Neural progenitor cell (in vitro differentiated cells): ENCODE results near the gene GCN1. TPM values are rescaled to one million over a fixed set of nuclear protein-coding genes. Genes with fewer than 3 reads are reported as not detected.
"Not testable (repeated sequence)": the region's sequence is repeated elsewhere in the genome, so short reads cannot be mapped to it uniquely, and the experiment has no call there.

ENCODE experiments used
- DNase-seq: peaks from one replicate; pipeline ENCODE4 v3.0.0-alpha.2; 2016; ENCODE audit warnings: low spot score
- H2AFZ ChIP-seq: fragments of 200-600 bp; sonication (generic); replicated peaks from 2 replicates; pipeline ENCODE4 v1.6.1; 2016; ENCODE audit warnings: antibody characterized with exemption
- H3F3A ChIP-seq: fragments of 200-600 bp; sonication (generic); 2 replicates; pipeline ENCODE4 v1.6.1; 2016; ENCODE audit warnings: antibody characterized with exemption, low read depth
- H3K27ac ChIP-seq: fragments of 200-600 bp; sonication (generic); 2 replicates; pipeline ENCODE4 v1.5.1; 2016; ENCODE audit warnings: mild to moderate bottlenecking
- H3K27me3 ChIP-seq: fragments of 200-600 bp; sonication (generic); 2 replicates; pipeline ENCODE4 v1.6.1; 2016; ENCODE audit warnings: mild to moderate bottlenecking, moderate library complexity
- H3K36me3 ChIP-seq: fragments of 200-600 bp; sonication (generic); 2 replicates; pipeline ENCODE4 v1.5.1; 2016
- H3K4me1 ChIP-seq: fragments of 200-600 bp; sonication (generic); 2 replicates; pipeline ENCODE4 v1.6.1; 2016; ENCODE audit warnings: mixed run types
- H3K4me2 ChIP-seq: fragments of 200-600 bp; sonication (generic); 2 replicates; pipeline ENCODE4 v1.6.1; 2016
- H3K4me3 ChIP-seq: fragments of 200-600 bp; sonication (generic); 2 replicates; pipeline ENCODE4 v1.5.1; 2016
- H3K79me2 ChIP-seq: fragments of 200-600 bp; sonication (generic); 2 replicates; pipeline ENCODE4 v1.6.1; 2016; ENCODE audit warnings: low read depth
- H3K9ac ChIP-seq: fragments of 200-600 bp; sonication (generic); 2 replicates; pipeline ENCODE4 v1.6.1; 2016
- H3K9me3 ChIP-seq: fragments of 200-600 bp; sonication (generic); 2 replicates; pipeline ENCODE4 v1.5.1; 2016; ENCODE audit warnings: low read depth
- H4K20me1 ChIP-seq: fragments of 200-600 bp; sonication (generic); 2 replicates; pipeline ENCODE4 v1.6.1; 2016; ENCODE audit warnings: low read depth
- H3K27ac Mint-ChIP-seq: 3 replicates; pipeline ENCODE4 v1.8.0; 2021; ENCODE audit warnings: mixed read lengths
- H3K27me3 Mint-ChIP-seq: 2 replicates; pipeline ENCODE4 v1.8.0; 2022; ENCODE audit warnings: low read depth, mild to moderate bottlenecking, inconsistent platforms, moderate library complexity, mixed read lengths; ENCODE audit not compliant: insufficient read depth
- H3K36me3 Mint-ChIP-seq: 3 replicates; pipeline ENCODE4 v1.8.0; 2021; ENCODE audit warnings: mixed read lengths
- H3K4me1 Mint-ChIP-seq: 3 replicates; pipeline ENCODE4 v1.8.0; 2021; ENCODE audit warnings: mixed read lengths
- H3K4me3 Mint-ChIP-seq: 3 replicates; pipeline ENCODE4 v1.8.0; 2021; ENCODE audit warnings: mild to moderate bottlenecking, moderate library complexity, mixed read lengths
- H3K9me3 Mint-ChIP-seq: 3 replicates; pipeline ENCODE4 v1.8.0; 2020; ENCODE audit warnings: mixed read lengths
- EZH2 ChIP-seq: fragments of 200-600 bp; sonication (generic); IDR thresholded peaks from 2 replicates; pipeline ENCODE4 v1.6.1; 2017; ENCODE audit warnings: antibody characterized with exemption, mild to moderate bottlenecking, moderate library complexity
- EZH2phosphoT487 ChIP-seq: fragments of 200-600 bp; sonication (generic); IDR thresholded peaks from 2 replicates; pipeline ENCODE4 v1.6.1; 2017; ENCODE audit warnings: antibody characterized with exemption
- total RNA-seq: library from RNA; depleted of rRNA; stranded (reverse); fragments of >200 nt; gene quantifications from 2 replicates; pipeline ENCODE4 v1.2.3, GENCODE V29; 2015; ENCODE audit warnings: low replicate concordance
- TF ChIP-seq, protein P1 (sequence below): fragments of 200-600 bp; sonication (generic); IDR thresholded peaks from 2 replicates; pipeline ENCODE4 v1.5.1; 2017; ENCODE audit warnings: antibody characterized with exemption, mild to moderate bottlenecking

Gene GCN1
- total RNA-seq, 1 donor from 2014 or later = 60.9 TPM

DNA sequence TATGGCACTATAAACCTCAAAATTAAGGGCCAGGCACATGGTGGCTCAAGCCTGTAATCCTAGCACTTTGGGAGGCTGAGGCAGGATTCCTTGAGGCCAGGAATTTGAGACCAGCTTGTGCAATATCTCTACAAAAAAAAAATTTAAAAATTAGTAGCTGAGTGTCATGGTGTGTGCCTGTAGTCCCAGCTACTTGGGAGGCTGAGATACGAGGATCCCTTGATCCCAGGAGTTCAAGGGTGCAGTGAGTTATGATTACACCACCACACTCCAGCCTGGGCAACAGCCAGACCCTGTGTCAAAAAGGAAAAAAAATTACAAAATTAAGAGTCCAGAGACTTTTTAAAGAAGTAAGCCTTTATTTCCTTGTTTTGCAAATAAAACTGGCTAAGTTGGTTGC lies 1.8 kb upstream of the GCN1 start:
- Mint-ChIP-seq H3K36me3 (peaks cover 20% of the 10 kb centered on the region), H3K27me3 (peaks cover 9% of the 10 kb centered on the region), H3K27ac (no peak overlapping the region), H3K4me1 (peaks cover 39% of the 10 kb centered on the region), H3K9me3 (no peaks in the 10 kb centered on the region), H3K4me3 (no peak overlapping the region)
- H4K20me1 ChIP-seq = peaks cover 41% of the 10 kb centered on the region
- no peak overlapping the region for H3K4me3 ChIP-seq
- H3K36me3 ChIP-seq = no peaks in the 10 kb centered on the region
- no peaks in the 10 kb centered on the region for H3K27me3 ChIP-seq
- peaks cover 80% of the 10 kb centered on the region for H3K79me2 ChIP-seq
- peaks cover 62% of the 10 kb centered on the region for H3F3A ChIP-seq
- no peaks in the 10 kb centered on the region for H3K9me3 ChIP-seq
- H3K4me1 ChIP-seq = peaks cover 21% of the 10 kb centered on the region
- no peak overlapping the region for H3K4me2 ChIP-seq
- TF ChIP-seq EZH2 (no peak), EZH2phosphoT487 (no peak)
- TF ChIP-seq, protein P1, sequence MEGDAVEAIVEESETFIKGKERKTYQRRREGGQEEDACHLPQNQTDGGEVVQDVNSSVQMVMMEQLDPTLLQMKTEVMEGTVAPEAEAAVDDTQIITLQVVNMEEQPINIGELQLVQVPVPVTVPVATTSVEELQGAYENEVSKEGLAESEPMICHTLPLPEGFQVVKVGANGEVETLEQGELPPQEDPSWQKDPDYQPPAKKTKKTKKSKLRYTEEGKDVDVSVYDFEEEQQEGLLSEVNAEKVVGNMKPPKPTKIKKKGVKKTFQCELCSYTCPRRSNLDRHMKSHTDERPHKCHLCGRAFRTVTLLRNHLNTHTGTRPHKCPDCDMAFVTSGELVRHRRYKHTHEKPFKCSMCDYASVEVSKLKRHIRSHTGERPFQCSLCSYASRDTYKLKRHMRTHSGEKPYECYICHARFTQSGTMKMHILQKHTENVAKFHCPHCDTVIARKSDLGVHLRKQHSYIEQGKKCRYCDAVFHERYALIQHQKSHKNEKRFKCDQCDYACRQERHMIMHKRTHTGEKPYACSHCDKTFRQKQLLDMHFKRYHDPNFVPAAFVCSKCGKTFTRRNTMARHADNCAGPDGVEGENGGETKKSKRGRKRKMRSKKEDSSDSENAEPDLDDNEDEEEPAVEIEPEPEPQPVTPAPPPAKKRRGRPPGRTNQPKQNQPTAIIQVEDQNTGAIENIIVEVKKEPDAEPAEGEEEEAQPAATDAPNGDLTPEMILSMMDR = no peak
- no peak for DNase-seq
- no peak overlapping the region for H3K9ac ChIP-seq
- no peak overlapping the region for H2AFZ ChIP-seq
- H3K27ac ChIP-seq = no peak overlapping the region

DNA sequence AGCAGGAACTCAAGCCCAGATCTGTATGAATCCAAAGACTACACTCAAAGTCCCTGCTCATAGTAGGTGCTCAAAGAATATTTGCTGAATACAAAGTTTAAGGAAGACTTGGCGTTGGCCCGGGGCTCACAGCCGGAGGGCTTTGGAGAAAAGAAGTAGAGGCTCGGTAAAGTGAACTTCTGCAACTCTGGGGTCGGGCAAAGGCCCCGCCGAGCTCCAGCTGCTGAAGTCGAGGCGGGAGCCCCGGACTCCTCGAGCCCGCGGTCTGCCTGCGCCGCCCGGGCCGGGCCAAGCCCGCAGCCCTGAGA lies 335 bp downstream of the GCN1 start:
- Histone ChIP-seq H3F3A (peaks cover 49% of the 10 kb centered on the region), H3K27me3 (no peaks in the 10 kb centered on the region), H3K36me3 (peaks cover 5% of the 10 kb centered on the region), H3K4me1 (peaks cover 13% of the 10 kb centered on the region), H3K4me2 (peak overlapping the region; percentile 99), H3K27ac (peak overlapping the region; percentile 81), H3K4me3 (peak overlapping the region; percentile 95), H3K79me2 (peaks cover 80% of the 10 kb centered on the region), H3K9ac (peak overlapping the region; percentile 81), H2AFZ (peak overlapping the region; percentile 26), H3K9me3 (no peaks in the 10 kb centered on the region), H4K20me1 (peaks cover 33% of the 10 kb centered on the region)
- H3K9me3 Mint-ChIP-seq = no peaks in the 10 kb centered on the region
- peak overlapping the region; percentile 91 for H3K4me3 Mint-ChIP-seq
- H3K4me1 Mint-ChIP-seq = peaks cover 28% of the 10 kb centered on the region
- peaks cover 3% of the 10 kb centered on the region for H3K27me3 Mint-ChIP-seq
- peak overlapping the region; percentile 18 for H3K27ac Mint-ChIP-seq
- peaks cover 22% of the 10 kb centered on the region for H3K36me3 Mint-ChIP-seq
- TF ChIP-seq EZH2phosphoT487 (no peak), EZH2 (no peak)
- TF ChIP-seq, protein P1 = no peak
- DNase-seq = no peak

DNA sequence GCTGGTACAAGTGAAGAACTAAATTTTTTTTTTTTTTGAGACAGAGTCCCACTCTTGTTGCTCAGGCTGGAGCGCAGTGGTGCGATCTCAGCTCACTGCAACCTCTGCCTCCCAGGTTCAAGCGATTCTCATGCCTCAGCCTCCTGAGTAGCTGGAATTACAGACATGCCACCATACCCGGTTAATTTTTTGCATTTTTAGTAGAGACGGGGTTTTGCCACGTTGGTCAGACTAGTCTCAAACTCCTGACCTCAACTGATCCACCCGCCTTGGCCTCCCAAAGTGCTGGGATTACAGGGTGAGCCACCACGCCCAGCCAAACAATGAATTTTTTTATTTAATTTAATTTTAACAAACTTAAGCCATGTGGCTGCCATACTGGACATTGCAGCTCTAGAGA lies 1.2 kb downstream of the GCN1 start:
- peaks cover 10% of the 10 kb centered on the region for H3K4me1 ChIP-seq
- peaks cover 16% of the 10 kb centered on the region for H3K36me3 Mint-ChIP-seq
- not testable (repeated sequence) for H3K27ac Mint-ChIP-seq, H3K27me3 ChIP-seq, DNase-seq, H3K9ac ChIP-seq, H2AFZ ChIP-seq, H3K9me3 ChIP-seq, H3K27ac ChIP-seq, H3K36me3 ChIP-seq, H3K9me3 Mint-ChIP-seq, H3K27me3 Mint-ChIP-seq
- peaks cover 25% of the 10 kb centered on the region for H4K20me1 ChIP-seq
- peak overlapping the region; percentile 99 for H3K4me2 ChIP-seq
- H3F3A ChIP-seq = peaks cover 40% of the 10 kb centered on the region
- H3K4me3 Mint-ChIP-seq = peak overlapping the region; percentile 91
- peaks cover 19% of the 10 kb centered on the region for H3K4me1 Mint-ChIP-seq
- peaks cover 71% of the 10 kb centered on the region for H3K79me2 ChIP-seq
- H3K4me3 ChIP-seq = peak overlapping the region; percentile 95

DNA sequence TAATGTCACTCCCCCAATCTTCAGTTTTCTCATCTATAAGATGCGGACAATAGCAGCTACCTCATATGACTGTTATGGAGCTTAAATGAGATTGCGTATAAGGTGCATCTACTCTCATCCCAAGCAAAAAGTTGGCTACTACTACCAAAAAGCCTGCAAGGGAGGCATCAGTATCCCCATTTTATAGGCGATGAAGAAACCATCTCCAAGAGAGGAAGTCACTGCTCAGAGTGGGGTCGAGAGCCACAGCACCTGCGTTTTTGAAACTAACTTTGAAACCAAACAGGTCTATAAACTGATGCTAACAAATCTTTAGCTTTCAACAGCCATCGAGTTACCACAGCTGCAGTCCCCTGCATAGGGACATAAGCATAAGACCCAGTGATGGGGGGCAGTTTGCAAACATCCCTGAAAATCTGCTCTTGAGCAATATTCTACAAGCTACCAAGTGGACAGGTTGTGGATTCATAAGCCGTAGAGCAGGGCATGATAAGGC lies 3.5 kb downstream of the GCN1 start:
- Mint-ChIP-seq H3K4me1 (peaks cover 14% of the 10 kb centered on the region), H3K9me3 (no peaks in the 10 kb centered on the region), H3K36me3 (peaks cover 11% of the 10 kb centered on the region), H3K27ac (no peak overlapping the region), H3K4me3 (no peak overlapping the region), H3K27me3 (no peaks in the 10 kb centered on the region)
- Histone ChIP-seq H3K79me2 (peaks cover 77% of the 10 kb centered on the region), H3K27me3 (no peaks in the 10 kb centered on the region), H3K4me1 (peaks cover 10% of the 10 kb centered on the region), H3K27ac (no peak overlapping the region), H3K4me3 (no peak overlapping the region), H3K4me2 (no peak overlapping the region), H3F3A (peaks cover 17% of the 10 kb centered on the region), H3K9me3 (no peaks in the 10 kb centered on the region), H4K20me1 (peaks cover 39% of the 10 kb centered on the region), H2AFZ (no peak overlapping the region), H3K9ac (no peak overlapping the region), H3K36me3 (peaks cover 5% of the 10 kb centered on the region)
- DNase-seq = no peak
- TF ChIP-seq, protein P1 = no peak
- no peak for TF ChIP-seq EZH2
- TF ChIP-seq EZH2phosphoT487 = no peak
